ENCODE measurements around the gene POLR3GL.
"Not testable (repeated sequence)": the region's sequence is repeated elsewhere in the genome, so short reads cannot be mapped to it uniquely, and the experiment has no call there.

The POLR3GL gene

GRCh38 chr1:146022403-146023127 lies 58.1 kb downstream of the POLR3GL start:
- H3K36me3 ChIP-seq (ENCODE audit: control insufficient read depth, insufficient read depth, low read length) = no peaks in the 10 kb centered on the region
- H3K27ac ChIP-seq (ENCODE audit: low read depth, low read length, severe bottlenecking) = no peak overlapping the region
- H3K4me3 ChIP-seq (ENCODE audit: extremely low read depth, insufficient read depth, low read length, poor library complexity, severe bottlenecking) = no peak overlapping the region
- WGBS, 2 experiments (ENCODE audit: insufficient coverage in 2 of 2) = 77% methylated on average over 3 of the region's 7 CpGs; no CpG with 5 or more reads in 1 of the 2 experiments
- H3K9me3 ChIP-seq (ENCODE audit: control insufficient read depth, low read length) = no peaks in the 10 kb centered on the region
- H3K4me1 ChIP-seq (ENCODE audit: control insufficient read depth, insufficient read depth, low read length, poor library complexity, severe bottlenecking) = peaks cover 17% of the 10 kb centered on the region

DNA sequence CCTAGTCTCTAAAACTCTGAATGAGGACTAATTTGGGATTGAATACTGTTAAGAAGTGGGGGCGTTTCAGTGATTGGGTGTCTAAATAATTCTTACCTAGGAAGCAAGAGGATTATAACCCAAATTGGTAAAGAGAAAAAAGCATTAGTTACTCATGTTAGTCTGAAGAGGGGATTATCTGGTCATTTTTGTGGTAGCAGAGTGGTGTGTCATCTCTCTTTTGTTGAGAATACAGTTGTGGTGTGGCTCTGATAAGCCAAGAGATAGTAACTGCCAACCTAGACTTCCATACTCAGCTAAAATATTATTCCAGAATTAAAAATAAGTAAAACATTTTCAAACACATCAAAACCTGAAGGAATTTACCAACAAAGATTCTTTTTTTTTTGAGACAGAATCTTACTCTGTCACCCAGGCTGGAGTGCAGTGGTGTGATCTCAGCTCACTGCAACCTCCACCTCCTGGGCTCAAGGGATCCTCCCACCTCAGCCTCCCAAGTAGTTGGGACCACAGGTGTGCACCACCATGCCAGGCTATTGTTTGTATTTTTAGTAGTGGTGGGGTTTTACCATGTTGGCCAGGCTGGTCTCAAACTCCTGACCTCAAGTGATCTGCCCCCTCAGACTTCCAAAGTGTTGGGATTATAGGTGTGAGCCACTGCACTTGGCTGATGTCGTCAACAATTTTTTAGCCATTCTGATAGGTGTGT lies 61.5 kb downstream of the POLR3GL start:
- not testable (repeated sequence) for H3K36me3 ChIP-seq (ENCODE audit: control insufficient read depth, insufficient read depth, low read length); H3K27ac ChIP-seq (ENCODE audit: low read depth, low read length, severe bottlenecking)
- WGBS, 2 experiments (ENCODE audit: insufficient coverage in 2 of 2) = 67 to 100% methylated on average over 1 to 2 of the region's 2 CpGs

GRCh38 chr1:146026650-146027049 lies 62.2 kb downstream of the POLR3GL start:
- H3K4me1 ChIP-seq (ENCODE audit: control insufficient read depth, insufficient read depth, low read length, poor library complexity, severe bottlenecking); H3K27ac ChIP-seq (ENCODE audit: low read depth, low read length, severe bottlenecking); H3K36me3 ChIP-seq (ENCODE audit: control insufficient read depth, insufficient read depth, low read length); H3K9me3 ChIP-seq (ENCODE audit: control insufficient read depth, low read length); H3K4me3 ChIP-seq (ENCODE audit: extremely low read depth, insufficient read depth, low read length, poor library complexity, severe bottlenecking): not testable (repeated sequence)
- WGBS, 2 experiments (ENCODE audit: insufficient coverage in 2 of 2) = 33% methylated on average over 1 of the region's 1 CpG; no CpG with 5 or more reads in 1 of the 2 experiments

More for the DNA sequence above, 61.5 kb downstream of the POLR3GL start:
- H3K9me3 ChIP-seq (ENCODE audit: control insufficient read depth, low read length); H3K4me3 ChIP-seq (ENCODE audit: extremely low read depth, insufficient read depth, low read length, poor library complexity, severe bottlenecking): not testable (repeated sequence)
- H3K4me1 ChIP-seq (ENCODE audit: control insufficient read depth, insufficient read depth, low read length, poor library complexity, severe bottlenecking) = peaks cover 17% of the 10 kb centered on the region

Measured in mesodermal cell (in vitro differentiated cells).